Gastrocnemius medialis (tissue), 4 donors: Measurements from ENCODE around the gene FARP1. TPM values are rescaled to one million over a fixed set of nuclear protein-coding genes. Genes with fewer than 3 reads are reported as not detected.

Source experiments
- ATAC-seq, 2 donors: fragments of 150-250 bp; one replicate each; pipeline ENCODE4 v1.9.1; 2016
- DNase-seq, 2 donors: peaks; one replicate each; pipeline ENCODE4 v3.0.0-alpha.2; 2019
- H3K27ac ChIP-seq, 4 donors: fragments of 200-600 bp; sonication (generic); 1 replicate in 1 of 4; 2 replicates in 3 of 4; pipeline ENCODE4 v1.5.1; 2016 to 2018; ENCODE audit warnings: mild to moderate bottlenecking in 2 of 4, moderate library complexity in 1 of 4
- H3K27me3 ChIP-seq, 3 donors: fragments of 200-600 bp; sonication (generic) in 2 of 3; 1 replicate in 1 of 3; 2 replicates in 2 of 3; pipeline versions ENCODE4 v1.5.1 to v1.6.0; 2016 to 2019; ENCODE audit warnings: mild to moderate bottlenecking in 1 of 3, moderate library complexity in 1 of 3
- H3K36me3 ChIP-seq, 2 donors: fragments of 200-600 bp; sonication (generic) in 1 of 2; one replicate each; pipeline ENCODE4 v1.5.1; 2017 to 2018
- H3K4me1 ChIP-seq, 2 donors: fragments of 200-600 bp; sonication (generic) in 1 of 2; one replicate each; pipeline ENCODE4 v1.5.1; 2016 to 2017; ENCODE audit warnings: mild to moderate bottlenecking in 2 of 2
- H3K4me3 ChIP-seq, 4 donors: fragments of 200-600 bp; sonication (generic) in 3 of 4; 1 replicate in 1 of 4; 2 replicates in 3 of 4; pipeline ENCODE4 v1.5.1; 2016 to 2019; ENCODE audit warnings: mild to moderate bottlenecking in 2 of 4
- H3K9me3 ChIP-seq, 3 donors: fragments of 200-600 bp; sonication (generic) in 2 of 3; 1 replicate in 1 of 3; 2 replicates in 2 of 3; pipeline ENCODE4 v1.5.1; 2016 to 2019
- POLR2A ChIP-seq, 2 donors: fragments of 450-650 bp; IDR thresholded peaks; one replicate each; pipeline ENCODE4 v1.6.1; 2017; ENCODE audit warnings: antibody characterized with exemption in 2 of 2, mild to moderate bottlenecking in 2 of 2, moderate library complexity in 2 of 2
- in situ Hi-C, 4 donors: fragments of 200-750 bp; cut with MboI; loops; one replicate each; pipeline versions ENCODE4 v1.15.0 to v1.8.0; 2017; ENCODE audit warnings: low sequenced_read_pairs in 4 of 4
- intact Hi-C: fragments of 100-400 bp; cut with DNase I; formaldehyde crosslinking; loops from one replicate; pipeline ENCODE4 v1.15.1; 2023; ENCODE audit warnings: low total_unique reads
- total RNA-seq, 4 donors: library from RNA; depleted of rRNA; stranded (reverse); fragments of >200 nt; gene quantifications; one replicate each; pipeline versions ENCODE4 v1.1.0 to v1.2.3, GENCODE V29; 2016
- TF ChIP-seq, protein P1 (sequence below), 5 experiments: fragments of 450-650 bp in 3 of 5; fragments of 200-600 bp in 2 of 5; sonication (generic) in 2 of 5; IDR thresholded peaks in 4 of 5; conservative IDR thresholded peaks in 1 of 5; 1 replicate in 4 of 5; 2 replicates in 1 of 5; pipeline ENCODE4 v1.5.1; 2016 to 2019; ENCODE audit warnings: antibody characterized with exemption in 5 of 5, mild to moderate bottlenecking in 3 of 5, moderate library complexity in 3 of 5

Gene FARP1
- total RNA-seq, 4 donors from 2014 or later, result 3.5 to 9.8 (median 4.9) TPM

GRCh38 chr13:98098516-98098915 lies 44.4 kb upstream of the FARP1 start:
- intact Hi-C loops, result no loop called here
- TF ChIP-seq, protein P1, sequence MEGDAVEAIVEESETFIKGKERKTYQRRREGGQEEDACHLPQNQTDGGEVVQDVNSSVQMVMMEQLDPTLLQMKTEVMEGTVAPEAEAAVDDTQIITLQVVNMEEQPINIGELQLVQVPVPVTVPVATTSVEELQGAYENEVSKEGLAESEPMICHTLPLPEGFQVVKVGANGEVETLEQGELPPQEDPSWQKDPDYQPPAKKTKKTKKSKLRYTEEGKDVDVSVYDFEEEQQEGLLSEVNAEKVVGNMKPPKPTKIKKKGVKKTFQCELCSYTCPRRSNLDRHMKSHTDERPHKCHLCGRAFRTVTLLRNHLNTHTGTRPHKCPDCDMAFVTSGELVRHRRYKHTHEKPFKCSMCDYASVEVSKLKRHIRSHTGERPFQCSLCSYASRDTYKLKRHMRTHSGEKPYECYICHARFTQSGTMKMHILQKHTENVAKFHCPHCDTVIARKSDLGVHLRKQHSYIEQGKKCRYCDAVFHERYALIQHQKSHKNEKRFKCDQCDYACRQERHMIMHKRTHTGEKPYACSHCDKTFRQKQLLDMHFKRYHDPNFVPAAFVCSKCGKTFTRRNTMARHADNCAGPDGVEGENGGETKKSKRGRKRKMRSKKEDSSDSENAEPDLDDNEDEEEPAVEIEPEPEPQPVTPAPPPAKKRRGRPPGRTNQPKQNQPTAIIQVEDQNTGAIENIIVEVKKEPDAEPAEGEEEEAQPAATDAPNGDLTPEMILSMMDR (IDR thresholded peaks at IDR 0.05 in 4 of 5, conservative IDR thresholded peaks at IDR 0.05 in 1 of 5), result no peak
- TF ChIP-seq POLR2A (IDR thresholded peaks at IDR 0.05), result no peak
- no peak overlapping the region for H3K4me3 ChIP-seq
- DNase-seq, result no peak
- H3K9me3 ChIP-seq, result no peaks in the 10 kb centered on the region
- H3K4me1 ChIP-seq, result no peaks in the 10 kb centered on the region
- no peaks in the 10 kb centered on the region for H3K27me3 ChIP-seq
- no peak overlapping the region for H3K27ac ChIP-seq
- ATAC-seq, result no peak
- no peaks in the 10 kb centered on the region for H3K36me3 ChIP-seq
- in situ Hi-C loops, result no loop called here

DNA sequence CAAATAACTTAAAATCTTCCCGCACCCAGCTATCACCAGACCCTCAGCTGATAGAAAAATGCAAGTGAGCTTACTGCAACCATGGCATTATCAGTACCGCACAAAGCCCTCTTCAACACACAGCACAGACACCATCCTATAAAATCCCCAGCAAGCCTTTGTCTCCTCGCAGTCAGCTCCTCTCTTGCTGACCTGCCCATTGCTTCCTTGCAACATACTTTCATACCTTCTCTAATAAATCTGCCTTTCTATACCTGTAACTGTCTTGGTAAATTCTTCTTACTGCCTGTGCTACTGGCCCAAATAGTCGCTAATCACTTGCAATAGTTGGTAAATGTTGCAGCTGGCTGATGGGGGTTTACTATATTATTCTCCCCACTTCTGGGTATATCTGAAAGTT lies 43.3 kb upstream of the FARP1 start:
- H3K27me3 ChIP-seq, result no peaks in the 10 kb centered on the region

DNA sequence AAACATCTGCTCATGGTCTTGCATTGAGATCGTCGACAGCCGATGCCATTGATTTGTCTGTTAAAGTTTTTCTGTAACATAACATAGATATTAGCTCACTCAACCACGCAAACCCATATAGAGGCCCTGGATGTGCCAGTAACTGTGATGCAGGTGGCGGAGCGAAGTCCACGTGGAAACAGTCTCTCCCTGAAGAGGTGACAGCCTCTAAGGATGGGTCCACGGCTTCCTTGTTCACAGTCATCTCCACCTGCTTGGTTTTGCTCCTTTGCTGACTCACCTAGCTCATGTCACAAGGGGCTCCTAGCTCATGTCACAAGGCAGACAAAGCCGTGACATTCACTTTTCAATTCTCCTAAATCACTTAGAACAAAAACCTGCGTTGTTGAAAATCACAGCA lies 42.4 kb upstream of the FARP1 start:
- DNase-seq (no peak), ATAC-seq (no peak)
- in situ Hi-C loops (loop anchor here in 1 of 4 donors (10.0 kb wide), 1 partner anchor 64 kb away; no protein-coding TSS in a partner anchor), intact Hi-C loops (no loop called here)
- TF ChIP-seq, protein P1 (IDR thresholded peaks at IDR 0.05 in 4 of 5, conservative IDR thresholded peaks at IDR 0.05 in 1 of 5), result no peak
- no peak for TF ChIP-seq POLR2A (IDR thresholded peaks at IDR 0.05)
- Histone ChIP-seq H3K36me3 (no peaks in the 10 kb centered on the region), H3K27ac (no peak overlapping the region), H3K27me3 (no peaks in the 10 kb centered on the region), H3K9me3 (no peaks in the 10 kb centered on the region), H3K4me3 (no peak overlapping the region), H3K4me1 (no peaks in the 10 kb centered on the region)

More for the DNA sequence above, 43.3 kb upstream of the FARP1 start:
- TF ChIP-seq, protein P1 (IDR thresholded peaks at IDR 0.05 in 4 of 5, conservative IDR thresholded peaks at IDR 0.05 in 1 of 5), result no peak
- TF ChIP-seq POLR2A (IDR thresholded peaks at IDR 0.05), result no peak
- Histone ChIP-seq H3K27ac (no peak overlapping the region), H3K4me1 (no peaks in the 10 kb centered on the region), H3K36me3 (no peaks in the 10 kb centered on the region), H3K4me3 (no peak overlapping the region), H3K9me3 (no peaks in the 10 kb centered on the region)
- in situ Hi-C loops (loop anchor here in 1 of 4 donors (10.0 kb wide), 1 partner anchor 65 kb away; no protein-coding TSS in a partner anchor), intact Hi-C loops (no loop called here)
- DNase-seq, result no peak
- ATAC-seq, result no peak

- intact Hi-C loops (no loop called here), in situ Hi-C loops (loop anchor here in 1 of 4 donors (10.0 kb wide), 1 partner anchor 61 kb away; no protein-coding TSS in a partner anchor)
- no peak overlapping the region for H3K4me3 ChIP-seq
- ATAC-seq, result no peak
- H3K4me1 ChIP-seq, result no peaks in the 10 kb centered on the region
- DNase-seq, result no peak
- no peaks in the 10 kb centered on the region for H3K36me3 ChIP-seq
- H3K27me3 ChIP-seq, result no peaks in the 10 kb centered on the region
- no peaks in the 10 kb centered on the region for H3K9me3 ChIP-seq
- TF ChIP-seq, protein P1 (IDR thresholded peaks at IDR 0.05 in 4 of 5, conservative IDR thresholded peaks at IDR 0.05 in 1 of 5), result no peak
- no peak for TF ChIP-seq POLR2A (IDR thresholded peaks at IDR 0.05)
- no peak overlapping the region for H3K27ac ChIP-seq
Measured at GRCh38 chr13:98103531-98103930, 39.4 kb upstream of the FARP1 start.
